ENCODE measurements around the gene ATG7.
"Not testable (repeated sequence)": the region's sequence is repeated elsewhere in the genome, so short reads cannot be mapped to it uniquely, and the experiment has no call there.

The ATG7 gene

DNA sequence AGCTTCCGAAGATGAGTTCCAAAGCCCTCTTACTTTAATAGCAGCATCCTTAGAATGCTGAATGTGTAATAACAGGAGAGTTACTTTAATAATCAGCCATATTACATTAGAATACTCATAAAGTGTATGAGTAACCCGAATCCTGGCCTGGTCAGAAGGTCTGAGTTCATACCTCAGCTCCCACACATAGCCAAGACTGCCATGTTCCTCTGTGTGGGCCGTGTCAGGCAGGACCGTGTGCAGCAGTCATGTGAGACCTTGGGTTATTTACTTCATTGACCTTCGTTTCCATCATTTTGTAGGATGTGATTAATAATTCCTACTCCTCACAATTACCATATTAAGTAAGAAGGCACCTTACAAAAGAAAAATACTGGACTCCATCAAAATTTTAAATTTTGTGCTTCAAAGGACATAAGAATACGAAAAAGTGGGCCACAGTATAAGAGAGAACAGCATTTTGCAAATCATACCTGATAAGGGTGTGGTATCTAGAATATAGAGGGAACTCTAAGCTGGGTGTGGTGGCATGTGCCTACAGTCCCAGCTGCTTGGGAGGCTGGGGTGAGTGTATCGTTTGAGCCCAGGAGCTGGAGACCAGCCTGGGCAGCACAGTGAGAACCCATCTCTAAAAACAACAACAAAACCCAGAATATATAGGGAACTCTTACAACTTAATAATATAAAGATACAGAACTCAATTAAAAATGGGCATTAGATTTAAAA, 163.4 kb downstream of the ATG7 start:
- DNase-seq = no peak

DNA sequence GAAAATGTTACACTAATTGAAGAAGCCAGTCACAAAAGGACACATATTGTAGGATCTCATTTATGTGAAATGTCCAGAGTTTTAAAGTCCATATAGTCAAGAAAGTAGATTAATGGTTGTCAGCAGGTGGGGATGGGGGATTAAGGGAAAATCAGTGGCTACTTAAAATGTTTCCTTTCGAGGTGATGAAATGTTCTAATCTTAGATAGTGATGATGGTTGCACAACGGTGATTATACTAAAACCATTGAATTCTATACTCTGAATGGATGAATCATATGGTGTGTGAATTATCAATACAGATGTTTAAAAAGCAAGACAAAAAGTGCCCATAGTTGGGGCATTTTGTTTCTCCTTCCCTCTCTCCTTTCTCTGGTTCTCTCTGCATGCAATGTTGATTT, 164.6 kb downstream of the ATG7 start:
- DNase-seq = no peak

DNA sequence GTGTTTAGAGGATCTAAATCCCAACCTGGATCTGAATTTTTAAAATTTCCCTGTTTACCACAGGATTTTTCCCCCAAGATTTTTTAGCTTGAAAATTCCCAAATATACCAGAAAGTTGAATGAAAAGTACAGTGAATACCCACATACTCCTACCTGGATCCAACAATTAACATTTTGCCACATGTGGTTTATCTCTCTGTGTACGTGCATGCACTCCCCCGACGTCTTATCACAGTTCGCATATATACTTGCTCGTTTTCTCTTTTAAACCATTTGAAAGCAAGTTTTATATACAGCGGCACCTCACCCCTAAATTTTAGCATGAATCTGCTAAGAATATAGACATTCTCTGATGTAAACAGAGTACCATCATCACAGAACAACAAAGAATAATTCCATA, 165.3 kb downstream of the ATG7 start:
- no peak for DNase-seq

DNA sequence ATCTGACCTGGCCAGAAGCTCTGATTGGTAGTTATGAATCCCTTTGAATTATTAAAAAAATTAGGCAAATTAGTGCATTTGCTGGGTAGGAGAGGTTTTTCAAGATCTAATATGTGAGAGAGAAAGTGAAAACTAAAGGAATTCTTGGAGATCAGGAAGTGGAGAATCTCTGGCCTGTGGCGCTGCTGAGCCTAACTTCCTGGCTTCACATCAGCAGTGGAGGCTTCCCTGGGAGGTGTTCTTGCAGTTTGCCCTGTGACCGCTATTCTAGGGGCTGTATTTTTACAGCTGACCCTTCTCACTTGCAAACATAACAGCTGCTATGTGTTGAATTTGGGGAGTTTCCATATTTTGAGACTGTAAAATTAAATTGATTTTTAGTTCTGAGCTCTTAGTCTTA, 166.4 kb downstream of the ATG7 start:
- no peak for DNase-seq

DNA sequence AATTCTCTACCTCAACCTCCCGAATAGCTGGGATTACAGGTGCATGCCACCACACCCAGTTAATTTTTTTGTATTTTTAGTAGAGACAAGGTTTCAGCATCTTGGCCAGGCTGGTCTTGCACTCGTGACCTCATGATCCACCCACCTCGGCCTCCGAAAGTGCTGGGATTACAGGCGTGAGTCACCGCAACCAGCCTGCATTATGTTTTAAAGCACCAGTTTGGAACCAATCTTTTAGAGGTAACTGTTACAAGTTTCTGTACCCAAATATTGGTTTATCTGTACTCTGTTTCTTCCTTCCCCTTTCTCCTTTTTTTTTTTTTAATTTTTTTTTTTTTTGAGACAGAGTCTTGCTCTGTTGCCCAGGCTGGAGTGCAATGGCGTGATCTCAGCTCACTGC, 169.1 kb downstream of the ATG7 start:
- DNase-seq = not testable (repeated sequence)

DNA sequence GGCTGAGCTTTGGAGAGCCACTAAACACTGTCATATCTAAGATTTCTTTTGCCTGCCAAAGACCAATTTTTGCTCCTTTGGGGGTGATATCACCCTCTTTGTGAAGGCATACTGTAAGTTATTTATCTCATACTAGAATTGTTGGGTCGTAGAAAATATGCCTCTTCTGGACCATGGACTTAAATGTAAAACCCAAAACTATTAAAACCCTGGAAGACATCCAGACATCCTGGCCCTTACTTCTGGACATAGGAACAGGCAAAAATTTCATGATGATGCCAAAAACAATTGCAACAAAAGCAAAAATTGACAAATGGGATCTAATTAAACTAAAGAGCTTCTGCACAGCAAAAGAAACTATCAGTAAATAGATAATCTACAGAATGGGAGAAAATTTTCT, 172.2 kb downstream of the ATG7 start:
- no peak for DNase-seq

DNA sequence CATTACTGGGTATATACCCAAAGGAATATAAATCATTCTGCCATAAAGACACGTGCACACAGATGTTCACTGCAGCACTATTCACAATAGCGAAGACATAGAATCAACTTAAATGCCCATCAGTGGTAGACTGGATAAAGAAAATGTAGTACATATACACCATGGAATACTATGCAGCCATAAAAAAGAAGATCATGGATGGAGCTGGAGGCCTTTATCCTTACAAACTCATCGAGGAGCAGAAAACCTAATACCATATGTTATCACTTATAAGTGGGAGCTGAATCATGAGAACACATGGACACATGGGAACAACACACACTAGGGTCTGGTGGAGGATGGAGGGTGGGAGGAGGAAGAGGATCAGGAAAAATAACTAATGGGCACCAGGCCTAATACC, 173.0 kb downstream of the ATG7 start:
- DNase-seq = not testable (repeated sequence)

DNA sequence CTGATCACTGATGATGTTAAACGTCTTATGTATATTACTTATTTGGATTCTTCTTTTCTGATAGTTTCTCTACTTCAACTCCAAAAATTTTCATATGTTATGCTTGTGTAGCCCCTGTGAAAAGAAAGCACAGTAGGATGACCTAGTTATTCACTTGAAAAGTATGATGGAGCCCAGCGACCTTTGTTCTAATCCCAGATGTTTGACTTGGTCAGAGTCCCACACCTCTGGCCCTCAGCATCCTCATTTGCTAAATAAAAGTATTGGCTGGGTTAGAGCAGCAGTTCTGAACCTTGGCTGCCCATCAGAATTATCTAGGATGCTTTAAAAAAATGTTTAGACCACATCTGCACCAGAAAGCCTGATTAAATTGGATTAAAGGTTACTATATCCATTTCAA, 173.7 kb downstream of the ATG7 start:
- no peak for DNase-seq

DNA sequence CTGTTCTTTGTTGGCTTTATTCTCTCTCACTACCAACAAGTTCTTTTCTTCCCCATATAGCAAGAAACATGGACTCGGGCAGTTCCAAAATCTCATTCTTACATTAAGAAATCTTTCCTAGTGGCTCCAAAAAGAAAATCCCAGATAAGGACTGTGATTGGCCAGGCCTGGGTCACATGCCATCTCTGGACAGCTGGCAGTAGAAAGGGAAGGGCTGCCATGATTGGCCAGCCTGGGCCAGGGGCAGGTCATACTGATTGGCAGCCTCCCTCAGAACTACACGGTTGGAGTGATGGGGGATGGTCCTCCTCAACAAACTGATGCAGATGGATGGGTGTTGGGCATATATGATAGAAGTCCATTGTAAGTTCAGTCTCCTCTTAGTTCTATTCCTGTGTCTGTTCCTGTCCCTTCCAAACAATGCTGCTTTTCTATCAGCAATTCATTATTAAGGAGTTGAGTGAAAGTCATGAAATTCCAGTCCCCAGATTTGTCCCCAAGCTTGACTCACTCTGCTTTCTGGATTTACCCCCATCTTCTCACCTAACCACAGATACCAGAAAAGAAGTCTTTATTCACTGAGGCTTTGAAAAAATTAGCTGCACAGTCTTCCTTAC, 175.5 kb downstream of the ATG7 start:
- no peak for DNase-seq

DNA sequence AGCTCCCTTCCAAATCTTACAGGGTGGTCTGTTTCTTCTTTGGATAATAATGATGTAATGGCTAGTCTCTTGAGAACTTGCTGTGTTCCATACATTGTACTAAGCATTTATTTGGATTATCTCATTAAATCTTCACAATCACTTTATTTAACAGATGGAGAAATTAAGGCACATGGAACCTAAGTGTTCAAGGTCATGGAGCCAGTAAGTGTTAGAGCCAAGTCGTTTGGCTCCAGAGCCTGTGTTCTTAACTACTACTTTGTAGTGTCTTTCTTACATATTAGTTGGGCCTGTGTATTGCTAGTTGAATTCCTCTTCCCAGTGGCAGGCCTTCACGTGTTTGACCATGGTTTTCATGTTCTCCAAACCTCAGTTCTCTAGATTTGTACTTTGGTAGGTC, 177.8 kb downstream of the ATG7 start:
- DNase-seq = no peak

DNA sequence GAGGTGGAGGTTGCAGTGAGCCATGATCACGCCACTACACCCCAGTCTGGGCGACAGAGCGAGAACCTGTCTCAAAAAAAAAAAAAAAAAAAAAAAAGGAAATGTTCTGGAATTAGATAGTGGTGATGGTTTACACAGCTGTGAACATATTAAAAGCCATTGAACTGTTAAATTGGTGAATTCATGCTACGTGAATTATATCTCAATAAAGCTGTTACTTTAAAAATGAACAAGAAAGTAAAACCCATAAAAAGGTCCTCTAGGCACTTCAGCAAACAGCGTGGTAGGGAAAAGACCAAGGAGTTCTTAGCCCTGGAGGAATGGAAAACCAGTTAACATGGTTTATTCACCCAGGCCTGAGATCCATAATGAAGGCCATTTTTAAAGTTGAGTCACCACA, 180.1 kb downstream of the ATG7 start:
- DNase-seq = no peak

DNA sequence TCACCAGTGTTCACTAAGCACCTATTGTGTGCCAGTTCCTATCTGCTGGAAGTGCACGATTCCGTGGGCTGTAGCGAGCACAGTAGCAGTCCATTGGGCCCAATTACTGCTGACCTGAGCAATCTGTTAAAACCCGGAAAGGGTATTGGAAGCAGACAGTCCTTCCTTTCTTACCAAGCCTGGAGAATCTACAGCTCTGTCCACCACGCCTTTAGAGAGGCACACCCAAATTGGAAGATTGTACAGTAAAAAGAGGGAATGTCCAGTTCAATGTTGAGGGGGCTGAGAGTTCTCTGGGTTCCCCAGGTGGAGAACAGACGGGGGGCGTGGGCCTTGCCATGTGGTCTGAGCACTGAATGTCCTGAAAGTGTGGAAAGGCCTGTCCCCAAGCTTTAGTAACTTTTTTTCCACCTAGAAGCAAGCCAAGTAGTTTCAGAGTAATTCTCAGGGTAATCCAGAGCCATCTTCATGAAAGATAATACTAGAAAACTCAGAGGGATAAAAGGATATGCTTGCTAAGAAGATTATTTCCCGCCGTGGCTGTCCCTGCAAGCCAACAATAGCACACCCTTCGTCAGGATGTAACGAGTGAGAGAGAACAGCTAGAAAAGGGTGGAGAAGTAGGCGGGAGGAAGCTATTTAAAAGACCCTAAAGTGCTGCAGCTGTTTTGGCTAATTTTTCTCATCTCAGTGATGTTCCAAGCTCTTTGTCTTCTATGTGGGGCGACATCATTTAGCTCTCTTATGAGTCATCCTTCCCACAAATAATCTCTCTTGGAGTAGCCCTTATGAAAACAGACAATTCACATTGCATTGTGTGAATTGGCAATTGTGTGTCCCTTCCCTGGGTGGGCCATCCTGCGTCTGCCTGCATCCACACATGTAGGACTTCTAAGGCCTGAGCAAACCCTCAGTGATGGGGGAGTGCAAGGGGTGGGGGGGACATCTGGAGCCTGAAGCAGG, 181.0 kb downstream of the ATG7 start:
- no peak for DNase-seq

DNA sequence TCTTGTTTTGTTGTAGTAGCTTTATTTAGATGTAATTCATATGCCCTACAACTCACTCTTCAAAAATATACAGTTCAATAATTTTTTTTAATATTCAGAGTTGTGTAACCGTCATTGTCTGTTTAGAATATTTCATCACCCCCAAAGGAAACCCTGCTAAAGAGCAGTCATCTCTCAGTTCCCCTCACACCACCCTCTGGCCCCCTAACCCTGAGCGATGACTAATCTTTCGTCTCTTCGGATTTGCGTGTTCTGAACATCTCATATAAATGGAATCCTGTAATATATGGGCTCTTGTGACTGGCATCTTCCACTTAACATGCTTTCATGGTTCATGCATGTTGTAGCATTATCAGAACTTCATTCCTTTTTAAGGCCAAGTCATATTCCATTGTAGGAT, 183.8 kb downstream of the ATG7 start:
- no peak for DNase-seq

DNA sequence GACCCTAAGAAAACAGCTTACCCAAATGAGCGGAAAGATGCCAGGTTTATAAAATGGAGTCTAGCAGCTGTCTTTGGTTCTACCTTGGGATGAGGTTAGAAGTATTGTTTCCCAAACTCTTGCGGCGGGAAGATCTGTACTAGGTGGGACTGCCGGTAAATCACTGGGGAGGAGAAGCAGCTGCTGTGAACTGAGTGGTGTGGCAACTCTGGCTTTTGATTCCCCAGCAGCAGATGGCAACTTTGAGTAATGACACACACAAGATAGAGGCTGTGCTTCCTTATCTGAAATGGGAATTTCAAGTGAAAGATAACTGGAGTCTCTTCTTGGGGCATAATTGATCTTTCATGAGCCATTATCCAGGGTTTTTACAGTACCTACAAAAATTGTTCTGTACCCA, 184.9 kb downstream of the ATG7 start:
- no peak for DNase-seq

DNA sequence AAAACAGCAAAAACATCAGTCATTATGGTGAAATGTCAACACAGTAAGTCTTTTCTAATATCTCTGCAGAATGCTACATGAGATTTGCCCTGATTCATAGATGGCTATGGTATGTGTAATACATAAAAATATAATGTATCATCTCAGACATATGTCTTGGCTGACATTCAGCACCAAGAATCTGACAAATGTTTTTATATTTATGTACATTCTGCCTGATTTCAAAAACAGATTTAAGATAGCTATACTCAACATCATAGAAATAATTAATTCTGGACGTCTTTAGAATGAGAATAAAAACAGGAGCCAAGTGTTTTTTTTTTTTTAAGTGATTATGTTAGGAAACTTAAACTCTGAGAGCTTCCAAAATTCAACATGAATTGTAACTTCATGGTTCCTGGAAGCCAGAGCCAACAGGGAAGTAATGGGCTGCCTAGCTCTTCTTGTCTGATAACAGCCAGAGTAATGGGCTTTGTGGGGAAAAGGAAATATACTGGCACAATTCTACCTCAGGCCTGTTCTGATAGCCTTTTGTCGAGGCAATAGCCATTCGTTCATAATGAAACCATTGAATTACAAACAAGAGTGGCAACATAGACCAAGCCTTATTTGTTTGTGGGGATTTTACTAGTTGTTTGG, 187.1 kb downstream of the ATG7 start:
- no peak for DNase-seq

DNA sequence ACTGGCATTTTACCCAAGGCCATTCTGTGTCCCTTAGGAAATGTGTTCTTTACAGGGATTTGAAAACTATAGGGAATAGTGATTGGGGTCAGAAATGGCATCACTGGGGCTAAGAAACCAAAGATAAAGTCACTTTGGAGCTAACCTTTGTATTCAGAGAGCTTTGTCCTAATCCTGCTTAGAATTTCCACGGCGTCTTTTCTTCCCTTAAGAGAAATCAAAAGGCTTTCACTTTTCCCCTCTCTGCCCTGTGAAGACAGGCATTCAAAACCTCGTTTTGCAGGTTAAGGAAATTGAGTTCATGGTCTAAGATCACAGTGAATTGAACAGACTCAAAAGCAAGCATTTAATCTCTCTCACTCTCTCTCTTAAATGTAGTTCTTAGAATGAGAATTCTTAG, 189.0 kb downstream of the ATG7 start:
- no peak for DNase-seq

DNA sequence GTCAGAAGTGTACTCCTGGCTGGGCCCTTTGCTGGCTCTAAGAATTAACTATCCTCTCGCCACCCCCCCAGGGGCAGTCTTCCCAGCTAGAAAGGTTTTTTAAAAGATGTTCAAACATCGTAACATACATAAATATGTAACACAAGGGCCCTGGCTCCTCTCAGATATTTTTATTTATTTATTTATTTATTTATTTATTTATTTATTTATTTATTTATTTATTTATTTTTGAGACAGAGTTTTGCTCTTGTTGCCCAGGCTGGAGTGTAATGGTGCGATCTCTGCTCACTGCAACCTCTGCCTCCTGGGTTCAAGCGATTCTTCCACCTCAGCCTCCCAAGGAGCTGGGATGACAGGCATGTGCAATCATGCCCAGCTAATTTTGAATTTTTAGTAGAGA, 190.5 kb downstream of the ATG7 start:
- not testable (repeated sequence) for DNase-seq

DNA sequence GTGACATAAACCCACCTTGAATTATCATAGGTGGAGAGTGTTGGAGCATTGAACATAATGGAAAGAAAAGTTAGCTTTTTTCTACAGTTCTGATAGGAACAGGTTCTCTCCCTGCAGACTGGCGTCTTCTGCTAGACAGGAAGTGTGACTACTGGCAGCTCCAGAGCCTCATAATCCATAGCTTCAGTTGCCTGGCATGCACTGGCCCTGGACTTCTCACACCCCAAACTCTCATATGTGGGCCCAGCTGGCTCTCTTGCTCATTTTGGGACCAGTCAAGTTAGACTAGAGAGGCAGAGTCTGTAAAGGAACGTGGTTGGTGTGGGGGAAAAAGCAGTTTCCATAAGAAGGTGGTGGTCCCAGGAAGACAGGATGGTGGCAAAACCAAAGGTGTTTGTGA, 191.4 kb downstream of the ATG7 start:
- DNase-seq = no peak

DNA sequence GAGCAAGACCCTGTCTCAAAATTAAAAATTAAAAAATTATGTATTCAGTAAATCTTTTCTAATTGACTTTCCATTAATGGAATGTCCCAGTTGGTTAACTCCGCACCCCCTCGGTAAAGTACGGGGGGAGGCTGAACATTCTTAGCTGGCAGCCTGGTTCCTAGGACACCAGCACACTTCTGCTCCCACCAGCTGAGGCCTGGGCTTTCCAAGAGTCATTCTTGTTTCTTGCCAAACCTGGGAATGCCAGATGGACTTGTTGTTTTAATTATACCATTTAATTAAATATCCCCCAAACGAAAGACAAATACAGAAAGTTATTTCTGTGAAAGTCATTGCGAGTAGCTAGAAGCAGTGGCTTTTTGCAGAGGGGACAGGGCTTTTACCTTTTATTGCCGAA, 192.2 kb downstream of the ATG7 start:
- peak; percentile 18 for DNase-seq

DNA sequence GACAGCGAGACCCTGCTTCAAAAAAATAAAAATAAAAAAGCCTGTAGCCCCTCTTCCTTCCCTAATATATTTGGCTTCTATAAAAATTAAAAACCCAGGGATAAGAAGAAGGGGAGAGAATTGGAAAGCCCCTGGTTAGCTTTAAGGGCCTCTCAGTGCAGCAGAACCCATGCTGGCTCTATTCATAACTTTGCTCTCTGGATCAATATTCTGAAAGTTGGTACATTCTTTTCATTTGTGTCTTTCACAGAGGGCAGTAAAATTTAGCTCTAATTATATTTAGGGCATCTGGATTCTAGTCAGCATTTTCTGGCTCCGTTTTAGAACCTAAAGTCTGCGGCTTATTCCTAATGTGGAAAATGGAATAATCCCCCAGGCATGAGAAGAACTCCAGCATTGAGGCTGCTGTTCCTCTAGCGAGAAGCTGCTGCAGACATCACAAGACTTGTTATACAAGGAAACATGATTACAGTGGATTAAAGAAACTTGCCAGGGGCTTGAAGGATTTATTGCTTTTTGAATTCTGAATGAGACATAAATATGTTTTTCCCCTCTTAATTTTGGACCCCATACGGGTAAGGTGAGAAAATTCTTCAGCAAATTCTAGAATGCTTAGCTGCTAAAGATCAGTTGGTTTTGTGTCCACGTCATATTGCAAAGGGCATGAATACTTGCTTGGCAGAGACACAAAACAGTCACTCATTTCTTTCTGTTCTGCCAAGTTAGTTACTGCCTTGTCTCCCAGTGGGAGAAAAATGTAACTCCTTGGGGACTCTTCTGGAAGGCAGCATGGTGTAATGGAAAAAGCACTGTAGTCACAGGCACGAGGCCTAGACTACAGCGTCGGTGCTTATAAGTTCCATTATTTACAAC, 193.8 kb downstream of the ATG7 start:
- DNase-seq = no peak

DNA sequence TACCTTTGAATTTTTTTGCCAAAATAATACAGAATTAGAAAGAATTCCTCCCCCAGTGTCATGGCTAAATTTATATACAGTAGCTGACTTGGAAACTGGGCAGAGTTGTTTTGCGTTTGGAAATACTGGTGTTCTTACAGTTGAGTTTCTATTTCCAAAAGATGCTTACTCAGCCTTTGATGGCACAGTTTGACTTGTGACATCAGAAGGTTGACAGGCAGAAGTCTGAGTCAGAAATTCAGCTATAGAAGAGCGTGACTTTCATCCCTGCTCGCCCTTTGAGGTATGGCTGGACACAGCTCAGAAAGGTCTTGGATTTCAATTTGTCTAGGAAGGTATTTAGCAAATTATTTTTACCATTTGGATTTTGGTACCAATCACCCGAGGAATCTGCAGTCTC, 195.7 kb downstream of the ATG7 start:
- no peak for DNase-seq

Measured in DMS 273 treated with DMSO at 0.1 percent for 48 hours (cell line).